Spleen (tissue), 11 donors: ENCODE results near the gene DTNBP1. TPM values are rescaled to one million over a fixed set of nuclear protein-coding genes. Genes with fewer than 3 reads are reported as not detected.

ENCODE experiments used
- DNase-seq: peaks from one replicate; pipeline ENCODE4 v3.0.0-alpha.2; 2020
- H3K27ac ChIP-seq, 8 donors: fragments of 200-600 bp; sonication (generic) in 7 of 8; 1 replicate in 4 of 8; 2 replicates in 4 of 8; pipeline versions ENCODE4 v1.5.0 to v1.8.0; 2016 to 2021; ENCODE audit warnings: inconsistent platforms in 4 of 8, mild to moderate bottlenecking in 4 of 8, moderate library complexity in 1 of 8
- H3K27me3 ChIP-seq, 7 donors: fragments of 200-600 bp; sonication (generic) in 6 of 7; replicated peaks in 1 of 7; 1 replicate in 4 of 7; 2 replicates in 3 of 7; pipeline versions ENCODE4 v1.5.0 to v1.8.0; 2016 to 2021; ENCODE audit warnings: inconsistent platforms in 3 of 7, mild to moderate bottlenecking in 1 of 7
- H3K36me3 ChIP-seq, 6 donors: fragments of 200-600 bp; sonication (generic) in 5 of 6; 1 replicate in 4 of 6; 2 replicates in 2 of 6; pipeline versions ENCODE4 v1.5.0 to v1.8.0; 2016 to 2021; ENCODE audit warnings: inconsistent platforms in 2 of 6
- H3K4me1 ChIP-seq, 6 donors: fragments of 200-600 bp; sonication (generic) in 5 of 6; 1 replicate in 3 of 6; 2 replicates in 3 of 6; pipeline versions ENCODE4 v1.5.0 to v1.8.0; 2016 to 2021; ENCODE audit warnings: inconsistent platforms in 3 of 6
- H3K4me3 ChIP-seq, 8 donors: fragments of 200-600 bp; sonication (generic) in 7 of 8; 1 replicate in 4 of 8; 2 replicates in 4 of 8; pipeline versions ENCODE4 v1.5.0 to v1.8.0; 2016 to 2021; ENCODE audit warnings: inconsistent platforms in 4 of 8, mild to moderate bottlenecking in 4 of 8, moderate library complexity in 2 of 8
- H3K9me3 ChIP-seq, 8 donors: fragments of 200-600 bp; sonication (generic) in 7 of 8; 1 replicate in 4 of 8; 2 replicates in 4 of 8; pipeline versions ENCODE4 v1.5.0 to v1.8.0; 2016 to 2021; ENCODE audit warnings: inconsistent platforms in 4 of 8
- POLR2A ChIP-seq, 3 donors: fragments of 450-650 bp; IDR thresholded peaks; one replicate each; pipeline ENCODE4 v1.5.1; 2017; ENCODE audit warnings: antibody characterized with exemption in 3 of 3, mild to moderate bottlenecking in 1 of 3
- POLR2AphosphoS5 ChIP-seq, 3 donors: sonication (generic); formaldehyde crosslinking; IDR thresholded peaks; one replicate each; pipeline ENCODE4 v1.5.1; 2017; ENCODE audit warnings: antibody characterized with exemption in 3 of 3
- WGBS, 5 donors: extraction: QIAGEN DNeasy Blood & Tissue Kit in 3 of 5; methylation state at CpG; one replicate each; pipeline versions ENCODE4 v1.1.5 to v1.1.7; 2013 to 2018; 5-methylcytosine and 5-hydroxymethylcytosine counted together
- intact Hi-C: fragments of 100-400 bp; cut with DNase I; formaldehyde crosslinking; loops from one replicate; pipeline ENCODE4 v1.15.0; 2023; ENCODE audit warnings: low total_unique reads
- polyA plus RNA-seq, 3 donors: library from polyadenylated mRNA; stranded (reverse); fragments of 200-250 nt; gene quantifications; one replicate each; pipeline ENCODE4 v1.2.1, GENCODE V29; 2013
- total RNA-seq, 7 donors: library from RNA; depleted of rRNA in 3 of 7; stranded (reverse); fragments of >200 nt in 3 of 7; fragmentation: NEBNext Ultra II Directional in 4 of 7; extraction: Animal tissue kit (Norgen Biotek cat#: 25700) in 4 of 7; gene quantifications; one replicate each; pipeline versions ENCODE4 v1.1.0 to v1.2.1, GENCODE V29; 2016 to 2021
- TF ChIP-seq, protein P1 (sequence below), 11 experiments: fragments of 200-600 bp in 7 of 11; fragments of 450-650 bp in 4 of 11; sonication (generic) in 4 of 11; IDR thresholded peaks in 8 of 11; conservative IDR thresholded peaks in 3 of 11; 1 replicate in 7 of 11; 2 replicates in 4 of 11; pipeline versions ENCODE4 v1.4.0 to v1.8.0; 2016 to 2021; ENCODE audit warnings: antibody characterized with exemption in 11 of 11, inconsistent platforms in 4 of 11, mild to moderate bottlenecking in 1 of 11
- donor health status: healthy with polysubstance abuse.
- donor health status: DM: no; HTN: no; CAD: no; lungs with moderate emphysema.
- donor health status: DM: no; HTN: no; CAD: no.
- donor health status: Bipolar disorder and iron deficiency.
- donor health status: healthy.
- donor health status: DM: no; HTN: no; CAD: no.
- donor health status: DM: yes; HTN: yes; CAD: no.

DTNBP1 gene
- total and polyA plus RNA-seq, 10 donors = 14.2 to 42.2 (median 32.3) TPM

DNA sequence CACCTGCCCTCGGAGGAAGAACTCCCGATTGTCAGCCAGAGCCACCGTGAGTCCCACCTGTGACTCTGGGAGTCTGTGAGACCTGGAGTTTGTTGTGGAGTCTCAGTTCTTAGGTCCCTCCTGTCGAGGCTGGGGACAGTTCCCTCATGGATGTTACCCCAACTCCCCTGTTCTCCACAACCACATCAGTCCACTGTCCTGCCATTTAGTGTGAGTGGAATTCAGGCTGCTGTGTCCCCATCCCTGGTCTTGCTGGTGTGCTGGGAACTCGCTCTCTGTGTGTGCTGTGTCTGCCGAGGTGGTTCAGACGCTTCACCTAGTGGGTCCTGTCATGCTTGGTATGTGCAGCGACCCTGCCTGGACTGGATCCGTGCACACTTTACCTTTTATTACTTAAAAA lies 163.2 kb downstream of the DTNBP1 start:
- TF ChIP-seq, protein P1, sequence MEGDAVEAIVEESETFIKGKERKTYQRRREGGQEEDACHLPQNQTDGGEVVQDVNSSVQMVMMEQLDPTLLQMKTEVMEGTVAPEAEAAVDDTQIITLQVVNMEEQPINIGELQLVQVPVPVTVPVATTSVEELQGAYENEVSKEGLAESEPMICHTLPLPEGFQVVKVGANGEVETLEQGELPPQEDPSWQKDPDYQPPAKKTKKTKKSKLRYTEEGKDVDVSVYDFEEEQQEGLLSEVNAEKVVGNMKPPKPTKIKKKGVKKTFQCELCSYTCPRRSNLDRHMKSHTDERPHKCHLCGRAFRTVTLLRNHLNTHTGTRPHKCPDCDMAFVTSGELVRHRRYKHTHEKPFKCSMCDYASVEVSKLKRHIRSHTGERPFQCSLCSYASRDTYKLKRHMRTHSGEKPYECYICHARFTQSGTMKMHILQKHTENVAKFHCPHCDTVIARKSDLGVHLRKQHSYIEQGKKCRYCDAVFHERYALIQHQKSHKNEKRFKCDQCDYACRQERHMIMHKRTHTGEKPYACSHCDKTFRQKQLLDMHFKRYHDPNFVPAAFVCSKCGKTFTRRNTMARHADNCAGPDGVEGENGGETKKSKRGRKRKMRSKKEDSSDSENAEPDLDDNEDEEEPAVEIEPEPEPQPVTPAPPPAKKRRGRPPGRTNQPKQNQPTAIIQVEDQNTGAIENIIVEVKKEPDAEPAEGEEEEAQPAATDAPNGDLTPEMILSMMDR (IDR thresholded peaks at IDR 0.05 in 8 of 11, conservative IDR thresholded peaks at IDR 0.05 in 3 of 11) = no peak
- TF ChIP-seq POLR2A (IDR thresholded peaks at IDR 0.05) = no peak
- WGBS, 5 donors = 89 to 96% (median 94%) methylated on average over 8 to 9 of the region's 9 CpGs
- intact Hi-C loops = no loop called here
- Histone ChIP-seq H3K36me3 (peaks cover 4 to 100% (median 52%) of the 10 kb centered on the region in 6 donors), H3K4me1 (peaks cover 0 to 39% (median 3%) of the 10 kb centered on the region in 6 donors), H3K27ac (no peak overlapping the region), H3K4me3 (no peak overlapping the region), H3K27me3 (no peaks in the 10 kb centered on the region), H3K9me3 (no peaks in the 10 kb centered on the region)
- DNase-seq = no peak

DNA sequence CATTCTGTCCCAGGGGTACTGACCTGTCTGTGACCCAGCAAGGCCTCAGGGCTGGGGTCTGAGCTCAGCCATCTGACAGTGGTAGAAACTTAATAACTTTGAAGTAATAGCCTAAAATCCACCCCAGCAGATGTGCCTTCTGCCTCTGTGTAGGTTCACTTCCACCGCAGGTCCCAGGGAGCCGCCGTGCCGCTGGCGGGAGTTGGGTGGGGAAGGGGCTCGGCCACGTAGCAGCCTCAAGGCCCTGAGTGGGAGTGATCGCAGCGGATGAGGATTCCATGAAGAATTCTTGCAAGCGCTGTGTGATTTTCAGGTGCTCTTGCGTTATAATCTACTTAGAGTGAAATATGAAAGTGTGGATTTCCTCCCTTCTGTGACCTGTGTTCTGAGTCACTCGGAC lies 163.7 kb downstream of the DTNBP1 start:
- intact Hi-C loops = no loop called here
- H3K9me3 ChIP-seq = no peaks in the 10 kb centered on the region
- no peaks in the 10 kb centered on the region for H3K27me3 ChIP-seq
- WGBS, 5 donors = 93 to 98% (median 97%) methylated on average over 12 of the region's 12 CpGs
- TF ChIP-seq POLR2A (IDR thresholded peaks at IDR 0.05) (no peak), POLR2AphosphoS5 (IDR thresholded peaks at IDR 0.05) (peak in 1 of 3 donors; percentile 29)
- H3K27ac ChIP-seq = no peak overlapping the region
- peaks cover 4 to 96% (median 52%) of the 10 kb centered on the region in 6 donors for H3K36me3 ChIP-seq
- H3K4me1 ChIP-seq = peaks cover 0 to 34% (median 1%) of the 10 kb centered on the region in 6 donors
- no peak overlapping the region for H3K4me3 ChIP-seq
- no peak for DNase-seq

DNA sequence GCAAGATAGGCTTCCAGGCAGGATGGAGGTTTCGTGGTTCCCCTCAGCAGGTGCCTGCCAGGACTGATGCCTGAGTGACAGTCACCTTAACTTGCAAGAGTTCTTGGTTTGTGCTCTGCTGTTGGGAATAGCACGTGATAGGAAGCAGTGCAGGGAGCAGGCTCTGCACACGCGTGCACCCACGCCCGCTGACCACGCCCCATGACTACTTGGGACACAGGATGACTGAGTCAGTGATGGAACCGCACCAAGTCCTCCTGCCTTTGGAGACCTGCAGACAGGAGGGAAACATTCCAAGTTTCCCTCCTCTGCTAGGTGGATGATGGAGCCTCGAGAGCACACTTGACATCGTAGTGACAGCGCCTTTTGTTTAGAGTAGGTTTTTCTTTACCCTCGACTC lies 164.2 kb downstream of the DTNBP1 start:
- no peak overlapping the region for H3K4me3 ChIP-seq
- WGBS, 5 donors = 89 to 95% (median 93%) methylated on average over 12 of the region's 12 CpGs
- H3K36me3 ChIP-seq = peaks cover 4 to 91% (median 51%) of the 10 kb centered on the region in 6 donors
- intact Hi-C loops = no loop called here
- DNase-seq = no peak
- H3K27ac ChIP-seq = no peak overlapping the region
- no peaks in the 10 kb centered on the region for H3K9me3 ChIP-seq
- peaks cover 0 to 32% (median 0%) of the 10 kb centered on the region in 6 donors for H3K4me1 ChIP-seq
- no peaks in the 10 kb centered on the region for H3K27me3 ChIP-seq
- no peak for TF ChIP-seq POLR2A (IDR thresholded peaks at IDR 0.05)
- TF ChIP-seq POLR2AphosphoS5 (IDR thresholded peaks at IDR 0.05) = no peak
- TF ChIP-seq, protein P1 (IDR thresholded peaks at IDR 0.05 in 8 of 11, conservative IDR thresholded peaks at IDR 0.05 in 3 of 11) = no peak

DNA sequence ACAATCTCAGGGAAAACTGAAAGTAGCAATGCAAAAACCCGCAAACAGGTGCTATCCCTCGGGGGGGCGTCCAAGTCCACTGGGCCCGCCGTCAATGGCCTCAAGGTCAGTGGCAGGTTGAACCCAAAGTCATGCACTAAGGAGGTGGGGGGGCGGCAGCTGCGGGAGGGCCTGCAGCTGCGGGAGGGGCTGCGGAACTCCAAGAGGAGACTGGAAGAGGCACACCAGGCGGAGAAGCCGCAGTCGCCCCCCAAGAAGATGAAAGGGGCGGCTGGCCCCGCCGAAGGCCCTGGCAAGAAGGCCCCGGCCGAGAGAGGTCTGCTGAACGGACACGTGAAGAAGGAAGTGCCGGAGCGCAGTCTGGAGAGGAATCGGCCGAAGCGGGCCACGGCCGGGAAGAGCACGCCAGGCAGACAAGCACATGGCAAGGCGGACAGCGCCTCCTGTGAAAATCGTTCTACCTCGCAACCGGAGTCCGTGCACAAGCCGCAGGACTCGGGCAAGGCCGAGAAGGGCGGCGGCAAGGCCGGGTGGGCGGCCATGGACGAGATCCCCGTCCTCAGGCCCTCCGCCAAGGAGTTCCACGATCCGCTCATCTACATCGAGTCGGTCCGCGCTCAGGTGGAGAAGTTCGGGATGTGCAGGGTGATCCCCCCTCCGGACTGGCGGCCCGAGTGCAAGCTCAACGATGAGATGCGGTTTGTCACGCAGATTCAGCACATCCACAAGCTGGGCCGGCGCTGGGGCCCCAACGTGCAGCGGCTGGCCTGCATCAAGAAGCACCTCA lies 166.3 kb downstream of the DTNBP1 start:
- 93 to 98% (median 96%) methylated on average over 36 to 60 of the region's 60 CpGs for WGBS, 5 donors
- TF ChIP-seq POLR2A (IDR thresholded peaks at IDR 0.05) = no peak
- TF ChIP-seq POLR2AphosphoS5 (IDR thresholded peaks at IDR 0.05) = peak in 1 of 3 donors; percentile 57
- Histone ChIP-seq H3K4me3 (no peak overlapping the region), H3K9me3 (no peaks in the 10 kb centered on the region), H3K4me1 (peaks cover 4 to 28% (median 7%) of the 10 kb centered on the region in 6 donors), H3K36me3 (peaks cover 4 to 89% (median 36%) of the 10 kb centered on the region in 6 donors), H3K27me3 (no peaks in the 10 kb centered on the region), H3K27ac (no peak overlapping the region)
- no peak for DNase-seq
- intact Hi-C loops = no loop called here

DNA sequence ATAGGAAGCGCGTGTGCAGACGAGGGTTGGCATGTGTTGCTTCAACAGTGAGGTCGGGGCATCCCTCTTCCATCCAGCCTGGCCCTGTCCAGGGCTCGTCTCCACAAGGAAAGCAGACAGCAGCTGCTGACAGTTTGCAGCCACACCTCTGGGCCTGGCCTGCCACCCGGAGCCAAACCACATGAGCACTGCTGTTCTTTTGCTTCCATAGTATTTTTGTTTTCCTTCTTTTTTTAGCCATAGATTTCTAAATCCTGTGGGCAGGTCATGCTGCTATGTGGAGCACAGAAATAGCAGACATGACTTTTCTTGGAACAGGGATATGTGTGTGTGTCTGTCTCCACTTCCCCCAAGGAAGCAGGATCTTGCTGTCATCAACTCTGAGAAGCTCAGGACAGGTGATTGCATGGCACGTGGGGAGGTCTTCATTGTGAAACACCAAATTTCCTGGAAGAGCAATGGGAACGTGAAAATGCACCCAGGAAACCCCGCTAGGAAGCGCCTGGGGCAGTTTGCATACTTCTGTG lies 167.4 kb downstream of the DTNBP1 start:
- Histone ChIP-seq H3K4me3 (no peak overlapping the region), H3K36me3 (peaks cover 0 to 79% (median 27%) of the 10 kb centered on the region in 6 donors), H3K27me3 (no peaks in the 10 kb centered on the region), H3K4me1 (peaks cover 13 to 36% (median 17%) of the 10 kb centered on the region in 6 donors), H3K27ac (no peak overlapping the region), H3K9me3 (no peaks in the 10 kb centered on the region)
- intact Hi-C loops = no loop called here
- DNase-seq = no peak
- 80 to 93% (median 84%) methylated on average over 10 of the region's 10 CpGs for WGBS, 5 donors
- TF ChIP-seq POLR2AphosphoS5 (IDR thresholded peaks at IDR 0.05) (no peak), POLR2A (IDR thresholded peaks at IDR 0.05) (no peak)
- TF ChIP-seq, protein P1 (IDR thresholded peaks at IDR 0.05 in 8 of 11, conservative IDR thresholded peaks at IDR 0.05 in 3 of 11) = no peak
